Endothelial cell of umbilical vein (primary cell): Measurements from ENCODE around the gene C1orf146. TPM values are rescaled to one million over a fixed set of nuclear protein-coding genes. Genes with fewer than 3 reads are reported as not detected.

Experiments used
- BruUV-seq: library from RNA; stranded (reverse); fragments of 400-500 nt; replicated peaks from 2 replicates; lab custom pipeline; 2021; lab: Mats Ljungman, UMichigan
- CTCF ChIA-PET: fragments of 300-600, 350-600 bp; sonication (Branson Sonifier 250); formaldehyde crosslinking; loops from one replicate; lab custom pipeline; 2021; ENCODE audit warnings: antibody characterized with exemption, inconsistent platforms; lab: Charles Lee
- POLR2A ChIA-PET: fragments of 300-600, 350-600 bp; sonication (Branson Sonifier 250); formaldehyde crosslinking; loops from one replicate; lab custom pipeline; 2021; ENCODE audit warnings: antibody characterized with exemption, inconsistent platforms; lab: Charles Lee
- DNase-seq: peaks from one replicate; pipeline ENCODE4 v3.0.0-alpha.2; 2011; ENCODE audit warnings: low read depth, low spot score
- FAIRE-seq: peaks from 2 replicates; lab custom pipeline; 2011; peaks lifted over from hg19 to GRCh38; lab: Jason Lieb, UNC
- H2AFZ ChIP-seq: 2 replicates; pipeline ENCODE4 v1.6.0; 2012; ENCODE audit warnings: low read depth, low read length, control low read depth, inconsistent platforms
- H3K27ac ChIP-seq: 2 replicates; pipeline ENCODE4 v1.5.1; 2011; ENCODE audit warnings: low read depth, mild to moderate bottlenecking, control low read depth, low read length, moderate library complexity; ENCODE audit not compliant: insufficient read depth
- H3K27me3 ChIP-seq, 2 experiments: 2 replicates each; pipeline versions ENCODE4 v1.6.0 to v1.6.1; 2011; ENCODE audit warnings: low read length in 2 of 2, mixed read lengths in 1 of 2; ENCODE audit not compliant: control insufficient read depth in 2 of 2, insufficient read depth in 2 of 2
- H3K36me3 ChIP-seq, 2 experiments: 2 replicates in 1 of 2; 3 replicates in 1 of 2; pipeline ENCODE4 v1.5.1; 2011; ENCODE audit warnings: low read length in 2 of 2, mild to moderate bottlenecking in 1 of 2, moderate library complexity in 1 of 2; ENCODE audit not compliant: control insufficient read depth in 2 of 2, insufficient read depth in 2 of 2; ENCODE audit errors: extremely low read depth in 1 of 2
- H3K4me1 ChIP-seq: 3 replicates; pipeline ENCODE4 v1.5.1; 2011; ENCODE audit warnings: mild to moderate bottlenecking, low read length; ENCODE audit not compliant: control insufficient read depth, insufficient read depth; ENCODE audit errors: extremely low read depth
- H3K4me2 ChIP-seq: 2 replicates; pipeline ENCODE4 v1.6.1; 2011; ENCODE audit warnings: low read length, control low read depth, mixed read lengths; ENCODE audit not compliant: insufficient read depth
- H3K4me3 ChIP-seq, 3 experiments: fragments of 200-600 bp in 1 of 3; sonication (generic), shearing (Covaris generic) in 1 of 3; replicated peaks in 1 of 3; 2 replicates each; pipeline ENCODE4 v1.5.1; 2011 to 2016; ENCODE audit warnings: control low read depth in 3 of 3, low read length in 3 of 3, mild to moderate bottlenecking in 2 of 3, inconsistent platforms in 1 of 3, low read depth in 1 of 3, moderate library complexity in 1 of 3; ENCODE audit not compliant: insufficient read depth in 1 of 3
- H3K79me2 ChIP-seq: 2 replicates; pipeline ENCODE4 v1.6.0; 2012; ENCODE audit warnings: low read length, inconsistent platforms; ENCODE audit not compliant: control insufficient read depth, insufficient read depth
- H3K9ac ChIP-seq: replicated peaks from 2 replicates; pipeline ENCODE3; 2011; ENCODE audit warnings: low read length, control low read depth; ENCODE audit not compliant: insufficient read depth; ENCODE audit errors: extremely low read depth
- H3K9me1 ChIP-seq: replicated peaks from 3 replicates; pipeline ENCODE4 v1.6.0; 2011; ENCODE audit warnings: mild to moderate bottlenecking, low read length; ENCODE audit not compliant: control insufficient read depth, insufficient read depth; ENCODE audit errors: extremely low read depth
- H3K9me3 ChIP-seq: replicated peaks from 2 replicates; pipeline ENCODE4 v1.5.1; 2012; ENCODE audit warnings: low read length, inconsistent platforms; ENCODE audit not compliant: control insufficient read depth, insufficient read depth
- H4K20me1 ChIP-seq: replicated peaks from 2 replicates; pipeline ENCODE3; 2011; ENCODE audit warnings: mild to moderate bottlenecking, low read length; ENCODE audit not compliant: control insufficient read depth, insufficient read depth; ENCODE audit errors: extremely low read depth
- CTCF ChIP-seq, 2 donors: IDR thresholded peaks; 1 replicate in 1 of 2; 2 replicates in 1 of 2; pipeline ENCODE4 v1.5.1; 2011; ENCODE audit warnings: low read length in 2 of 2, mild to moderate bottlenecking in 2 of 2, moderate library complexity in 2 of 2, control low read depth in 1 of 2, inconsistent platforms in 1 of 2, low read depth in 1 of 2; ENCODE audit not compliant: insufficient read depth in 1 of 2; ENCODE audit errors: extremely low read depth in 1 of 2
- EZH2 ChIP-seq: IDR thresholded peaks from 2 replicates; pipeline ENCODE4 v1.6.1; 2012; ENCODE audit warnings: borderline replicate concordance, low read depth, mild to moderate bottlenecking, moderate library complexity, low read length, inconsistent platforms; ENCODE audit not compliant: severe bottlenecking
- GATA2 ChIP-seq: IDR thresholded peaks from 2 replicates; pipeline ENCODE4 v1.7.0; 2011; ENCODE audit warnings: low read depth, mild to moderate bottlenecking, moderate library complexity, mixed read lengths, low read length; ENCODE audit not compliant: insufficient read length, insufficient read depth
- JUN ChIP-seq: IDR thresholded peaks from 2 replicates; pipeline ENCODE4 v1.6.1; 2011; ENCODE audit warnings: borderline replicate concordance, low read depth; ENCODE audit not compliant: insufficient read length, insufficient read depth
- POLR2A ChIP-seq: IDR thresholded peaks from 2 replicates; pipeline ENCODE4 v1.6.1; 2012; ENCODE audit warnings: low read depth, mild to moderate bottlenecking, control low read depth, low read length
- POLR2AphosphoS5 ChIP-seq: IDR thresholded peaks from 2 replicates; pipeline ENCODE4 v1.6.1; 2012; ENCODE audit warnings: low read depth, mild to moderate bottlenecking, control low read depth, low read length, moderate library complexity; ENCODE audit not compliant: insufficient read depth
- dilution Hi-C: fragments of 300-500 bp; cut with MboI; formaldehyde crosslinking; loops from one replicate; pipeline ENCODE4 v1.15.0; 2019; ENCODE audit warnings: low sequenced_read_pairs; ENCODE audit not compliant: extremely low pct_ligation_motif_present
- intact Hi-C: fragments of 100-400 bp; cut with micrococcal nuclease; formaldehyde crosslinking; loops from one replicate; pipeline ENCODE4 v1.10.0; 2022
- polyA plus RNA-seq, 4 experiments: library from polyadenylated mRNA; depleted of rRNA in 3 of 4; stranded (reverse) in 3 of 4; unstranded in 1 of 4; fragments of >200 nt; gene quantifications; 2 replicates each; pipeline versions ENCODE4 v1.2.1 to v1.2.3, GENCODE V29; 2011 to 2012; ENCODE audit warnings: missing spikeins in 1 of 4
- total RNA-seq: library from RNA; stranded (reverse); gene quantifications from 2 replicates; pipeline ENCODE4 v1.2.3, GENCODE V29; 2021
- TF ChIP-seq, protein P1 (sequence below): IDR thresholded peaks from 2 replicates; pipeline ENCODE4 v1.6.1; 2011; ENCODE audit not compliant: insufficient read depth, insufficient read length

The C1orf146 gene
- total and polyA plus RNA-seq, 2 donors (not counting 3 experiments of a cell fraction or from before 2014, with no cell fraction given): not detected

- no peak overlapping the region for H3K9ac ChIP-seq
- H2AFZ ChIP-seq: no peak overlapping the region
- ChIA-PET CTCF (no interaction called here), POLR2A (no interaction called here)
- no peaks in the 10 kb centered on the region for H3K9me3 ChIP-seq
- H3K36me3 ChIP-seq: no peaks in the 10 kb centered on the region
- no peak for TF ChIP-seq EZH2
- no peak for TF ChIP-seq JUN
- TF ChIP-seq GATA2: no peak
- TF ChIP-seq, protein P1, sequence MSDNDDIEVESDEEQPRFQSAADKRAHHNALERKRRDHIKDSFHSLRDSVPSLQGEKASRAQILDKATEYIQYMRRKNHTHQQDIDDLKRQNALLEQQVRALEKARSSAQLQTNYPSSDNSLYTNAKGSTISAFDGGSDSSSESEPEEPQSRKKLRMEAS: no peak
- H3K9me1 ChIP-seq: no peaks in the 10 kb centered on the region
- no peaks in the 10 kb centered on the region for H3K79me2 ChIP-seq
- H4K20me1 ChIP-seq: no peaks in the 10 kb centered on the region
- FAIRE-seq: no peak
- H3K4me1 ChIP-seq: no peaks in the 10 kb centered on the region
- H3K27ac ChIP-seq: no peak overlapping the region
- DNase-seq: no peak
- H3K4me2 ChIP-seq: no peak overlapping the region
- dilution Hi-C loops (no loop called here), intact Hi-C loops (no loop called here)
- H3K4me3 ChIP-seq: no peak overlapping the region
- peaks cover 2% of the 10 kb centered on the region in 2 experiments for H3K27me3 ChIP-seq
- BruUV-seq: no TSS peak
These were observed 15.7 kb upstream of the C1orf146 start for GRCh38 chr1:92201973-92202372.

GRCh38 chr1:92203105-92203504 lies 14.6 kb upstream of the C1orf146 start:
- CTCF ChIA-PET: no interaction called here
- Histone ChIP-seq H3K79me2 (no peaks in the 10 kb centered on the region), H3K4me1 (no peaks in the 10 kb centered on the region), H3K4me2 (no peak overlapping the region), H3K9me3 (no peaks in the 10 kb centered on the region), H3K36me3 (no peaks in the 10 kb centered on the region), H3K27ac (no peak overlapping the region), H3K9me1 (no peaks in the 10 kb centered on the region), H3K27me3 (peaks cover 2% of the 10 kb centered on the region in 2 experiments), H4K20me1 (no peaks in the 10 kb centered on the region), H2AFZ (no peak overlapping the region), H3K4me3 (no peak overlapping the region), H3K9ac (no peak overlapping the region)
- DNase-seq (no peak), FAIRE-seq (no peak)
- TF ChIP-seq CTCF (IDR thresholded peaks at IDR 0.05; ENCODE audit: extremely low read depth in 1 of 2, insufficient read depth in 1 of 2, low read depth in 1 of 2, low read length in 2 of 2): no peak
- TF ChIP-seq POLR2A: no peak
- no peak for TF ChIP-seq POLR2AphosphoS5
- TF ChIP-seq, protein P1: no peak
- POLR2A ChIA-PET: no interaction called here
- intact Hi-C loops: no loop called here
- dilution Hi-C loops: no loop called here
- no TSS peak for BruUV-seq
